Endothelial cell of umbilical vein (primary cell): Measurements from ENCODE around the gene CCDC183. TPM values are rescaled to one million over a fixed set of nuclear protein-coding genes. Genes with fewer than 3 reads are reported as not detected.

Source experiments
- BruUV-seq: library from RNA; stranded (reverse); fragments of 400-500 nt; replicated peaks from 2 replicates; lab custom pipeline; 2021; lab: Mats Ljungman, UMichigan
- CTCF ChIA-PET: fragments of 300-600, 350-600 bp; sonication (Branson Sonifier 250); formaldehyde crosslinking; loops from one replicate; lab custom pipeline; 2021; ENCODE audit warnings: antibody characterized with exemption, inconsistent platforms; lab: Charles Lee
- POLR2A ChIA-PET: fragments of 300-600, 350-600 bp; sonication (Branson Sonifier 250); formaldehyde crosslinking; loops from one replicate; lab custom pipeline; 2021; ENCODE audit warnings: antibody characterized with exemption, inconsistent platforms; lab: Charles Lee
- DNase-seq: peaks from one replicate; pipeline ENCODE4 v3.0.0-alpha.2; 2011; ENCODE audit warnings: low read depth, low spot score
- FAIRE-seq: peaks from 2 replicates; lab custom pipeline; 2011; peaks lifted over from hg19 to GRCh38; lab: Jason Lieb, UNC
- H2AFZ ChIP-seq: 2 replicates; pipeline ENCODE4 v1.6.0; 2012; ENCODE audit warnings: low read depth, low read length, control low read depth, inconsistent platforms
- H3K27ac ChIP-seq: 2 replicates; pipeline ENCODE4 v1.5.1; 2011; ENCODE audit warnings: low read depth, mild to moderate bottlenecking, control low read depth, low read length, moderate library complexity; ENCODE audit not compliant: insufficient read depth
- H3K27me3 ChIP-seq, 2 experiments: 2 replicates each; pipeline versions ENCODE4 v1.6.0 to v1.6.1; 2011; ENCODE audit warnings: low read length in 2 of 2, mixed read lengths in 1 of 2; ENCODE audit not compliant: control insufficient read depth in 2 of 2, insufficient read depth in 2 of 2
- H3K36me3 ChIP-seq, 2 experiments: 2 replicates in 1 of 2; 3 replicates in 1 of 2; pipeline ENCODE4 v1.5.1; 2011; ENCODE audit warnings: low read length in 2 of 2, mild to moderate bottlenecking in 1 of 2, moderate library complexity in 1 of 2; ENCODE audit not compliant: control insufficient read depth in 2 of 2, insufficient read depth in 2 of 2; ENCODE audit errors: extremely low read depth in 1 of 2
- H3K4me1 ChIP-seq: 3 replicates; pipeline ENCODE4 v1.5.1; 2011; ENCODE audit warnings: mild to moderate bottlenecking, low read length; ENCODE audit not compliant: control insufficient read depth, insufficient read depth; ENCODE audit errors: extremely low read depth
- H3K4me2 ChIP-seq: 2 replicates; pipeline ENCODE4 v1.6.1; 2011; ENCODE audit warnings: low read length, control low read depth, mixed read lengths; ENCODE audit not compliant: insufficient read depth
- H3K4me3 ChIP-seq, 3 experiments: fragments of 200-600 bp in 1 of 3; sonication (generic), shearing (Covaris generic) in 1 of 3; replicated peaks in 1 of 3; 2 replicates each; pipeline ENCODE4 v1.5.1; 2011 to 2016; ENCODE audit warnings: control low read depth in 3 of 3, low read length in 3 of 3, mild to moderate bottlenecking in 2 of 3, inconsistent platforms in 1 of 3, low read depth in 1 of 3, moderate library complexity in 1 of 3; ENCODE audit not compliant: insufficient read depth in 1 of 3
- H3K79me2 ChIP-seq: 2 replicates; pipeline ENCODE4 v1.6.0; 2012; ENCODE audit warnings: low read length, inconsistent platforms; ENCODE audit not compliant: control insufficient read depth, insufficient read depth
- H3K9ac ChIP-seq: replicated peaks from 2 replicates; pipeline ENCODE3; 2011; ENCODE audit warnings: low read length, control low read depth; ENCODE audit not compliant: insufficient read depth; ENCODE audit errors: extremely low read depth
- H3K9me1 ChIP-seq: replicated peaks from 3 replicates; pipeline ENCODE4 v1.6.0; 2011; ENCODE audit warnings: mild to moderate bottlenecking, low read length; ENCODE audit not compliant: control insufficient read depth, insufficient read depth; ENCODE audit errors: extremely low read depth
- H3K9me3 ChIP-seq: replicated peaks from 2 replicates; pipeline ENCODE4 v1.5.1; 2012; ENCODE audit warnings: low read length, inconsistent platforms; ENCODE audit not compliant: control insufficient read depth, insufficient read depth
- H4K20me1 ChIP-seq: replicated peaks from 2 replicates; pipeline ENCODE3; 2011; ENCODE audit warnings: mild to moderate bottlenecking, low read length; ENCODE audit not compliant: control insufficient read depth, insufficient read depth; ENCODE audit errors: extremely low read depth
- CTCF ChIP-seq, 2 donors: IDR thresholded peaks; 1 replicate in 1 of 2; 2 replicates in 1 of 2; pipeline ENCODE4 v1.5.1; 2011; ENCODE audit warnings: low read length in 2 of 2, mild to moderate bottlenecking in 2 of 2, moderate library complexity in 2 of 2, control low read depth in 1 of 2, inconsistent platforms in 1 of 2, low read depth in 1 of 2; ENCODE audit not compliant: insufficient read depth in 1 of 2; ENCODE audit errors: extremely low read depth in 1 of 2
- EZH2 ChIP-seq: IDR thresholded peaks from 2 replicates; pipeline ENCODE4 v1.6.1; 2012; ENCODE audit warnings: borderline replicate concordance, low read depth, mild to moderate bottlenecking, moderate library complexity, low read length, inconsistent platforms; ENCODE audit not compliant: severe bottlenecking
- FOS ChIP-seq: IDR thresholded peaks from 2 replicates; pipeline ENCODE4 v1.6.1; 2011; ENCODE audit warnings: mild to moderate bottlenecking, low read length, moderate library complexity, borderline replicate concordance; ENCODE audit not compliant: insufficient read depth
- GATA2 ChIP-seq: IDR thresholded peaks from 2 replicates; pipeline ENCODE4 v1.7.0; 2011; ENCODE audit warnings: low read depth, mild to moderate bottlenecking, moderate library complexity, mixed read lengths, low read length; ENCODE audit not compliant: insufficient read length, insufficient read depth
- JUN ChIP-seq: IDR thresholded peaks from 2 replicates; pipeline ENCODE4 v1.6.1; 2011; ENCODE audit warnings: borderline replicate concordance, low read depth; ENCODE audit not compliant: insufficient read length, insufficient read depth
- MYC ChIP-seq: IDR thresholded peaks from one replicate; pipeline ENCODE4 v1.6.1; 2011; ENCODE audit warnings: mild to moderate bottlenecking, low read depth, low read length
- POLR2A ChIP-seq: IDR thresholded peaks from 2 replicates; pipeline ENCODE4 v1.6.1; 2012; ENCODE audit warnings: low read depth, mild to moderate bottlenecking, control low read depth, low read length
- POLR2AphosphoS5 ChIP-seq: IDR thresholded peaks from 2 replicates; pipeline ENCODE4 v1.6.1; 2012; ENCODE audit warnings: low read depth, mild to moderate bottlenecking, control low read depth, low read length, moderate library complexity; ENCODE audit not compliant: insufficient read depth
- dilution Hi-C: fragments of 300-500 bp; cut with MboI; formaldehyde crosslinking; loops from one replicate; pipeline ENCODE4 v1.15.0; 2019; ENCODE audit warnings: low sequenced_read_pairs; ENCODE audit not compliant: extremely low pct_ligation_motif_present
- intact Hi-C: fragments of 100-400 bp; cut with micrococcal nuclease; formaldehyde crosslinking; loops from one replicate; pipeline ENCODE4 v1.10.0; 2022
- polyA plus RNA-seq, 4 experiments: library from polyadenylated mRNA; depleted of rRNA in 3 of 4; stranded (reverse) in 3 of 4; unstranded in 1 of 4; fragments of >200 nt; gene quantifications; 2 replicates each; pipeline versions ENCODE4 v1.2.1 to v1.2.3, GENCODE V29; 2011 to 2012; ENCODE audit warnings: missing spikeins in 1 of 4
- total RNA-seq: library from RNA; stranded (reverse); gene quantifications from 2 replicates; pipeline ENCODE4 v1.2.3, GENCODE V29; 2021
- TF ChIP-seq, protein P1 (sequence below): IDR thresholded peaks from 2 replicates; pipeline ENCODE4 v1.6.1; 2011; ENCODE audit not compliant: insufficient read depth, insufficient read length

CCDC183 gene
- total and polyA plus RNA-seq, 2 donors (not counting 3 experiments of a cell fraction or from before 2014, with no cell fraction given), result 0.50 TPM; not detected in 1

GRCh38 chr9:136855461-136856078, 59.4 kb downstream of the CCDC183 start:
- H3K4me3 ChIP-seq, result no peak overlapping the region
- DNase-seq, result no peak
- no peaks in the 10 kb centered on the region for H3K9me1 ChIP-seq
- no peak overlapping the region for H3K27ac ChIP-seq
- H2AFZ ChIP-seq, result no peak overlapping the region
- no peaks in the 10 kb centered on the region for H3K27me3 ChIP-seq
- no peaks in the 10 kb centered on the region for H3K9me3 ChIP-seq
- no TSS peak for BruUV-seq
- intact Hi-C loops (no loop called here), dilution Hi-C loops (no loop called here)
- H4K20me1 ChIP-seq, result no peaks in the 10 kb centered on the region
- ChIA-PET CTCF (interaction anchor here (1.1 kb wide), 1 partner anchor 13 kb away, joined by 3 read pairs; the partner anchor contains the start of gene AJM1), POLR2A (no interaction called here)
- H3K79me2 ChIP-seq, result no peaks in the 10 kb centered on the region
- H3K36me3 ChIP-seq, result no peaks in the 10 kb centered on the region
- FAIRE-seq, result no peak
- no peak overlapping the region for H3K9ac ChIP-seq
- TF ChIP-seq, protein P1, sequence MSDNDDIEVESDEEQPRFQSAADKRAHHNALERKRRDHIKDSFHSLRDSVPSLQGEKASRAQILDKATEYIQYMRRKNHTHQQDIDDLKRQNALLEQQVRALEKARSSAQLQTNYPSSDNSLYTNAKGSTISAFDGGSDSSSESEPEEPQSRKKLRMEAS, result no peak
- TF ChIP-seq GATA2 (no peak), EZH2 (no peak), CTCF (IDR thresholded peaks at IDR 0.05; ENCODE audit: extremely low read depth in 1 of 2, insufficient read depth in 1 of 2, low read depth in 1 of 2, low read length in 2 of 2) (no peak), FOS (no peak), MYC (no peak), JUN (no peak), POLR2AphosphoS5 (no peak), POLR2A (no peak)
- H3K4me2 ChIP-seq, result no peak overlapping the region
- H3K4me1 ChIP-seq, result no peaks in the 10 kb centered on the region
